Measurements from ENCODE around the gene LDHB.

- no peak for TF ChIP-seq EP300 (IDR thresholded peaks at IDR 0.05; ENCODE audit: borderline replicate concordance in 1 of 2, control insufficient read depth in 1 of 2, low read depth in 2 of 2, low read length in 2 of 2)
- TF ChIP-seq POLR2A (IDR thresholded peaks at IDR 0.05; ENCODE audit: low read depth, low read length), result no peak
- TF ChIP-seq CHD2 (IDR thresholded peaks at IDR 0.05; ENCODE audit: borderline replicate concordance, low read depth, low read length), result no peak
- no peak for TF ChIP-seq EZH2 (IDR thresholded peaks at IDR 0.05; ENCODE audit: borderline replicate concordance, control insufficient read depth, low read depth, low read length)
- TF ChIP-seq CTCF (IDR thresholded peaks at IDR 0.05 in 2 of 3, conservative IDR thresholded peaks at IDR 0.05 in 1 of 3; ENCODE audit: control insufficient read depth in 2 of 3, extremely low read depth in 1 of 3, insufficient read depth in 1 of 3, low read depth in 3 of 3, low read length in 3 of 3), result no peak
- TF ChIP-seq NFYB (IDR thresholded peaks at IDR 0.05; ENCODE audit: insufficient read depth, low read depth, low read length), result no peak
- no peak for TF ChIP-seq ETV6 (conservative IDR thresholded peaks at IDR 0.05 in 1 of 2, IDR thresholded peaks at IDR 0.05 in 1 of 2; ENCODE audit: borderline replicate concordance in 1 of 2, low read depth in 1 of 2)
- TF ChIP-seq BRCA1 (IDR thresholded peaks at IDR 0.05; ENCODE audit: low read depth, low read length), result no peak
- TF ChIP-seq NFXL1 (IDR thresholded peaks at IDR 0.05; ENCODE audit: borderline replicate concordance), result no peak
Measured at GRCh38 chr12:21600196-21600595, 57.4 kb downstream of the LDHB start.
